ENCODE results near the gene KEL.

DNA sequence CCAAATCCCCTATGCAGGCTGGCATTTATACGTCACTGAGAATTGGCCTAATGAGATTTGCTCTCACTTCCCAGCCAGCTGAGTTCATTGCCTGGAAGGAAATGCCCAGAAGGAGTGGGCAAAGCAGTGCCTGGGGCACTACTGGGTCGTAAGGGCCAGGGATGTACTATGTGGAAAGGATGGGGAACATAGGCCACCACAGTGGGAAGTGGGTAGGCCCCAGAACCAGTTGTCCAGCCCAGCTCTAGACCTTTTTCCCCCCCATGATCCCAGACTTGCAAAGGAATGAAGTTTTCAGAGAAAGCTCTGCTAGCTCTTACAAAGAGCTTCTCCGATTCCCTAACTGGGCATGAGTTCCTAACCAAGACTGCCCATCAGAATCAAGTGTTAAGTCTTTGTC, 42.5 kb downstream of the KEL start:
- TF ChIP-seq, protein P1, sequence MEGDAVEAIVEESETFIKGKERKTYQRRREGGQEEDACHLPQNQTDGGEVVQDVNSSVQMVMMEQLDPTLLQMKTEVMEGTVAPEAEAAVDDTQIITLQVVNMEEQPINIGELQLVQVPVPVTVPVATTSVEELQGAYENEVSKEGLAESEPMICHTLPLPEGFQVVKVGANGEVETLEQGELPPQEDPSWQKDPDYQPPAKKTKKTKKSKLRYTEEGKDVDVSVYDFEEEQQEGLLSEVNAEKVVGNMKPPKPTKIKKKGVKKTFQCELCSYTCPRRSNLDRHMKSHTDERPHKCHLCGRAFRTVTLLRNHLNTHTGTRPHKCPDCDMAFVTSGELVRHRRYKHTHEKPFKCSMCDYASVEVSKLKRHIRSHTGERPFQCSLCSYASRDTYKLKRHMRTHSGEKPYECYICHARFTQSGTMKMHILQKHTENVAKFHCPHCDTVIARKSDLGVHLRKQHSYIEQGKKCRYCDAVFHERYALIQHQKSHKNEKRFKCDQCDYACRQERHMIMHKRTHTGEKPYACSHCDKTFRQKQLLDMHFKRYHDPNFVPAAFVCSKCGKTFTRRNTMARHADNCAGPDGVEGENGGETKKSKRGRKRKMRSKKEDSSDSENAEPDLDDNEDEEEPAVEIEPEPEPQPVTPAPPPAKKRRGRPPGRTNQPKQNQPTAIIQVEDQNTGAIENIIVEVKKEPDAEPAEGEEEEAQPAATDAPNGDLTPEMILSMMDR (IDR thresholded peaks at IDR 0.05; ENCODE audit: low read depth, low read length, missing input control): no peak
- TF ChIP-seq, protein P2, sequence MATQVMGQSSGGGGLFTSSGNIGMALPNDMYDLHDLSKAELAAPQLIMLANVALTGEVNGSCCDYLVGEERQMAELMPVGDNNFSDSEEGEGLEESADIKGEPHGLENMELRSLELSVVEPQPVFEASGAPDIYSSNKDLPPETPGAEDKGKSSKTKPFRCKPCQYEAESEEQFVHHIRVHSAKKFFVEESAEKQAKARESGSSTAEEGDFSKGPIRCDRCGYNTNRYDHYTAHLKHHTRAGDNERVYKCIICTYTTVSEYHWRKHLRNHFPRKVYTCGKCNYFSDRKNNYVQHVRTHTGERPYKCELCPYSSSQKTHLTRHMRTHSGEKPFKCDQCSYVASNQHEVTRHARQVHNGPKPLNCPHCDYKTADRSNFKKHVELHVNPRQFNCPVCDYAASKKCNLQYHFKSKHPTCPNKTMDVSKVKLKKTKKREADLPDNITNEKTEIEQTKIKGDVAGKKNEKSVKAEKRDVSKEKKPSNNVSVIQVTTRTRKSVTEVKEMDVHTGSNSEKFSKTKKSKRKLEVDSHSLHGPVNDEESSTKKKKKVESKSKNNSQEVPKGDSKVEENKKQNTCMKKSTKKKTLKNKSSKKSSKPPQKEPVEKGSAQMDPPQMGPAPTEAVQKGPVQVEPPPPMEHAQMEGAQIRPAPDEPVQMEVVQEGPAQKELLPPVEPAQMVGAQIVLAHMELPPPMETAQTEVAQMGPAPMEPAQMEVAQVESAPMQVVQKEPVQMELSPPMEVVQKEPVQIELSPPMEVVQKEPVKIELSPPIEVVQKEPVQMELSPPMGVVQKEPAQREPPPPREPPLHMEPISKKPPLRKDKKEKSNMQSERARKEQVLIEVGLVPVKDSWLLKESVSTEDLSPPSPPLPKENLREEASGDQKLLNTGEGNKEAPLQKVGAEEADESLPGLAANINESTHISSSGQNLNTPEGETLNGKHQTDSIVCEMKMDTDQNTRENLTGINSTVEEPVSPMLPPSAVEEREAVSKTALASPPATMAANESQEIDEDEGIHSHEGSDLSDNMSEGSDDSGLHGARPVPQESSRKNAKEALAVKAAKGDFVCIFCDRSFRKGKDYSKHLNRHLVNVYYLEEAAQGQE (IDR thresholded peaks at IDR 0.05): no peak
- TF ChIP-seq YY1 (IDR thresholded peaks at IDR 0.05) (no peak), ATF3 (IDR thresholded peaks at IDR 0.05) (no peak)

All from liver (tissue), 3 donors.